ENCODE measurements around the gene UBD. TPM values are rescaled to one million over a fixed set of nuclear protein-coding genes. Genes with fewer than 3 reads are reported as not detected.
A peak's percentile ranks its signal among the peaks of the same experiment; 100 is the strongest.

UBD gene
- total RNA-seq, 1 donor from 2014 or later = not detected

- no peaks in the 10 kb centered on the region for H3K9me3 ChIP-seq (ENCODE audit: low read depth)
- H3K9me3 Mint-ChIP-seq = no peaks in the 10 kb centered on the region
- DNase-seq (ENCODE audit: low spot score) = no peak
- H3K4me1 Mint-ChIP-seq = peaks cover 24% of the 10 kb centered on the region
- no peak overlapping the region for H3K9ac ChIP-seq
- peaks cover 5% of the 10 kb centered on the region for H3F3A ChIP-seq (ENCODE audit: low read depth)
- peaks cover 2% of the 10 kb centered on the region for H3K27me3 Mint-ChIP-seq (ENCODE audit: insufficient read depth, low read depth)
- TF ChIP-seq EZH2 (IDR thresholded peaks at IDR 0.05) (no peak), EZH2phosphoT487 (IDR thresholded peaks at IDR 0.05) (no peak)
- TF ChIP-seq, protein P1, sequence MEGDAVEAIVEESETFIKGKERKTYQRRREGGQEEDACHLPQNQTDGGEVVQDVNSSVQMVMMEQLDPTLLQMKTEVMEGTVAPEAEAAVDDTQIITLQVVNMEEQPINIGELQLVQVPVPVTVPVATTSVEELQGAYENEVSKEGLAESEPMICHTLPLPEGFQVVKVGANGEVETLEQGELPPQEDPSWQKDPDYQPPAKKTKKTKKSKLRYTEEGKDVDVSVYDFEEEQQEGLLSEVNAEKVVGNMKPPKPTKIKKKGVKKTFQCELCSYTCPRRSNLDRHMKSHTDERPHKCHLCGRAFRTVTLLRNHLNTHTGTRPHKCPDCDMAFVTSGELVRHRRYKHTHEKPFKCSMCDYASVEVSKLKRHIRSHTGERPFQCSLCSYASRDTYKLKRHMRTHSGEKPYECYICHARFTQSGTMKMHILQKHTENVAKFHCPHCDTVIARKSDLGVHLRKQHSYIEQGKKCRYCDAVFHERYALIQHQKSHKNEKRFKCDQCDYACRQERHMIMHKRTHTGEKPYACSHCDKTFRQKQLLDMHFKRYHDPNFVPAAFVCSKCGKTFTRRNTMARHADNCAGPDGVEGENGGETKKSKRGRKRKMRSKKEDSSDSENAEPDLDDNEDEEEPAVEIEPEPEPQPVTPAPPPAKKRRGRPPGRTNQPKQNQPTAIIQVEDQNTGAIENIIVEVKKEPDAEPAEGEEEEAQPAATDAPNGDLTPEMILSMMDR (IDR thresholded peaks at IDR 0.05) = no peak
- H2AFZ ChIP-seq (replicated peaks) = no peak overlapping the region
- H3K36me3 ChIP-seq = no peaks in the 10 kb centered on the region
- peaks cover 12% of the 10 kb centered on the region for H4K20me1 ChIP-seq (ENCODE audit: low read depth)
- H3K4me1 ChIP-seq = peaks cover 12% of the 10 kb centered on the region
- no peak overlapping the region for H3K4me3 Mint-ChIP-seq
- peak overlapping the region; percentile 46 for H3K4me2 ChIP-seq
- no peak overlapping the region for H3K4me3 ChIP-seq
- H3K27me3 ChIP-seq = no peaks in the 10 kb centered on the region
- H3K36me3 Mint-ChIP-seq = peaks cover 51% of the 10 kb centered on the region
- H3K79me2 ChIP-seq (ENCODE audit: low read depth) = no peaks in the 10 kb centered on the region
- H3K27ac Mint-ChIP-seq = no peak overlapping the region
- H3K27ac ChIP-seq = no peak overlapping the region
Measured at GRCh38 chr6:29603456-29603855, 43.9 kb upstream of the UBD start.

DNA sequence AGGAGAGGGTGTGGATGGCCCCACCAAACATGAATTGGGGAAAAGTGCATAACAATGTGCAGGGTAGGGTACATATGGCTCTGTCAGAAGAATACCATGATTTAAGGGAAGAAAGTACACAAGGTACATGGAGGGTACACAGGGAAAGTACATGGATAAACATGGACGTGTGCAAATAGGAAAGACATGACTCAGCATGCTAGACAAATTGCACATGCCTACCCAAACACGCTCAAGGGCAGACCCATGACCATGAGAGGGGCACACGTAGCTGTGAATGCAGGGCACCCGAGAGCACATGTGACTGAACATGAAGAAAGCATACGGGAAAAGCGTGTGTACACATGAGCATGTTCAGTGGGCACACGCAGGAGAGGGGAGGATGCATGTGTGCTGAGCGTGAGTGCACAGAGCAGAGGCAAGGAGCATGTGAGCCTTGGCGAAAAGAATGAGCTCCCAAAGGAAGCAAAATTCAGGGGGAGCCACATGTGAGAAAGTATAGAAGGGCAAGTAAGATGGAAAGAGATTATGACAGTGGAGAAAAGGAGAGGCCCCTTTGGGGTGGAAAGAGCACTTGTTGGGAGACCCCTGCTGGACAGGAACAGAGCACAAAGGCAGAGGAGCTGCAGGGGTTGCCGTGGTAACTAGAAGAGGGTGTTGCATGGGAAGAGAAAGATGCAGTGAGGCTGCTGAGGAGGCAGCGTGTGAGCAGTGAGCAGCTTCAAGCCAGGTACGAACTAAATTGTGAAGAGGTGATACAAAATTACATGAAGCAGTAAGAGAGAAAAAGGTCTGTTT, 43.2 kb upstream of the UBD start:
- H3K79me2 ChIP-seq (ENCODE audit: low read depth) = no peaks in the 10 kb centered on the region
- H3K27me3 ChIP-seq = no peaks in the 10 kb centered on the region
- no peak overlapping the region for H3K4me3 ChIP-seq
- DNase-seq (ENCODE audit: low spot score) = peak; percentile 85
- peaks cover 12% of the 10 kb centered on the region for H4K20me1 ChIP-seq (ENCODE audit: low read depth)
- H3K4me1 ChIP-seq = peaks cover 12% of the 10 kb centered on the region
- Mint-ChIP-seq H3K9me3 (no peaks in the 10 kb centered on the region), H3K36me3 (peaks cover 45% of the 10 kb centered on the region), H3K4me1 (peaks cover 24% of the 10 kb centered on the region), H3K4me3 (peak overlapping the region; percentile 1), H3K27me3 (ENCODE audit: insufficient read depth, low read depth) (peaks cover 2% of the 10 kb centered on the region), H3K27ac (no peak overlapping the region)
- H3K4me2 ChIP-seq = peak overlapping the region; percentile 46
- TF ChIP-seq, protein P1 (IDR thresholded peaks at IDR 0.05) = peak; percentile 60
- TF ChIP-seq EZH2 (IDR thresholded peaks at IDR 0.05) = no peak
- TF ChIP-seq EZH2phosphoT487 (IDR thresholded peaks at IDR 0.05) = no peak
- no peaks in the 10 kb centered on the region for H3K36me3 ChIP-seq
- no peaks in the 10 kb centered on the region for H3K9me3 ChIP-seq (ENCODE audit: low read depth)
- H2AFZ ChIP-seq (replicated peaks) = no peak overlapping the region
- peaks cover 5% of the 10 kb centered on the region for H3F3A ChIP-seq (ENCODE audit: low read depth)
- H3K9ac ChIP-seq = no peak overlapping the region
- H3K27ac ChIP-seq = no peak overlapping the region

- no peak for TF ChIP-seq EZH2 (IDR thresholded peaks at IDR 0.05)
- TF ChIP-seq, protein P1 (IDR thresholded peaks at IDR 0.05) = no peak
- no peak for TF ChIP-seq EZH2phosphoT487 (IDR thresholded peaks at IDR 0.05)
- peaks cover 18% of the 10 kb centered on the region for H3K4me1 Mint-ChIP-seq
- Histone ChIP-seq H3K9ac (no peak overlapping the region), H4K20me1 (ENCODE audit: low read depth) (peaks cover 2% of the 10 kb centered on the region), H3K27me3 (no peaks in the 10 kb centered on the region), H3K36me3 (no peaks in the 10 kb centered on the region), H3K79me2 (ENCODE audit: low read depth) (no peaks in the 10 kb centered on the region), H3K4me3 (no peak overlapping the region), H3K4me1 (peaks cover 8% of the 10 kb centered on the region), H2AFZ (replicated peaks) (no peak overlapping the region), H3K4me2 (no peak overlapping the region), H3K27ac (no peak overlapping the region), H3F3A (ENCODE audit: low read depth) (peaks cover 5% of the 10 kb centered on the region), H3K9me3 (ENCODE audit: low read depth) (no peaks in the 10 kb centered on the region)
- H3K27ac Mint-ChIP-seq = no peak overlapping the region
- H3K36me3 Mint-ChIP-seq = peaks cover 19% of the 10 kb centered on the region
- no peak overlapping the region for H3K4me3 Mint-ChIP-seq
- no peaks in the 10 kb centered on the region for H3K9me3 Mint-ChIP-seq
- DNase-seq (ENCODE audit: low spot score) = no peak
- H3K27me3 Mint-ChIP-seq (ENCODE audit: insufficient read depth, low read depth) = no peaks in the 10 kb centered on the region
Measured at GRCh38 chr6:29598172-29598747, 38.7 kb upstream of the UBD start.

Data from neural progenitor cell (in vitro differentiated cells).